ENCODE results near the gene MAP3K5. TPM values are rescaled to one million over a fixed set of nuclear protein-coding genes. Genes with fewer than 3 reads are reported as not detected.

The MAP3K5 gene
- total RNA-seq, 1 donor from 2014 or later, result 1.7 TPM

- Mint-ChIP-seq H3K27me3 (ENCODE audit: low read depth, unreplicated experiment) (no peaks in the 10 kb centered on the region), H3K36me3 (ENCODE audit: low read depth, unreplicated experiment) (no peaks in the 10 kb centered on the region), H3K4me3 (ENCODE audit: unreplicated experiment) (no peak overlapping the region), H3K27ac (ENCODE audit: unreplicated experiment) (no peak overlapping the region), H3K9me3 (ENCODE audit: unreplicated experiment) (no peaks in the 10 kb centered on the region), H3K4me1 (ENCODE audit: low read depth, unreplicated experiment) (peaks cover 11% of the 10 kb centered on the region)
- DNase-seq (ENCODE audit: low read depth), result no peak
- no peak for TF ChIP-seq EZH2 (IDR thresholded peaks at IDR 0.05; ENCODE audit: insufficient read depth, low read length)
- TF ChIP-seq, protein P1, sequence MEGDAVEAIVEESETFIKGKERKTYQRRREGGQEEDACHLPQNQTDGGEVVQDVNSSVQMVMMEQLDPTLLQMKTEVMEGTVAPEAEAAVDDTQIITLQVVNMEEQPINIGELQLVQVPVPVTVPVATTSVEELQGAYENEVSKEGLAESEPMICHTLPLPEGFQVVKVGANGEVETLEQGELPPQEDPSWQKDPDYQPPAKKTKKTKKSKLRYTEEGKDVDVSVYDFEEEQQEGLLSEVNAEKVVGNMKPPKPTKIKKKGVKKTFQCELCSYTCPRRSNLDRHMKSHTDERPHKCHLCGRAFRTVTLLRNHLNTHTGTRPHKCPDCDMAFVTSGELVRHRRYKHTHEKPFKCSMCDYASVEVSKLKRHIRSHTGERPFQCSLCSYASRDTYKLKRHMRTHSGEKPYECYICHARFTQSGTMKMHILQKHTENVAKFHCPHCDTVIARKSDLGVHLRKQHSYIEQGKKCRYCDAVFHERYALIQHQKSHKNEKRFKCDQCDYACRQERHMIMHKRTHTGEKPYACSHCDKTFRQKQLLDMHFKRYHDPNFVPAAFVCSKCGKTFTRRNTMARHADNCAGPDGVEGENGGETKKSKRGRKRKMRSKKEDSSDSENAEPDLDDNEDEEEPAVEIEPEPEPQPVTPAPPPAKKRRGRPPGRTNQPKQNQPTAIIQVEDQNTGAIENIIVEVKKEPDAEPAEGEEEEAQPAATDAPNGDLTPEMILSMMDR (IDR thresholded peaks at IDR 0.05; ENCODE audit: insufficient read depth, low read depth, low read length), result no peak
- no peak overlapping the region for H3K4me2 ChIP-seq (ENCODE audit: low read length)
- no peak overlapping the region for H3K27ac ChIP-seq (ENCODE audit: low read depth, low read length)
- H3K4me1 ChIP-seq (ENCODE audit: insufficient read depth, low read length), result no peaks in the 10 kb centered on the region
- H4K20me1 ChIP-seq (ENCODE audit: insufficient read depth, low read length), result no peaks in the 10 kb centered on the region
- no peaks in the 10 kb centered on the region for H3K9me3 ChIP-seq (ENCODE audit: insufficient read depth, low read depth, low read length)
- H2AFZ ChIP-seq (ENCODE audit: low read depth, low read length), result no peak overlapping the region
- H3K36me3 ChIP-seq (ENCODE audit: insufficient read depth, low read length), result no peaks in the 10 kb centered on the region
- FAIRE-seq, result no peak
- no peak overlapping the region for H3K9ac ChIP-seq (ENCODE audit: low read length)
- no peaks in the 10 kb centered on the region for H3K27me3 ChIP-seq (ENCODE audit: insufficient read depth, low read length)
- no peak overlapping the region for H3K4me3 ChIP-seq (ENCODE audit: insufficient read depth, low read depth, low read length)
- H3K79me2 ChIP-seq (ENCODE audit: insufficient read depth, low read length), result no peaks in the 10 kb centered on the region
Observed at GRCh38 chr6:136801581-136801980, 9.3 kb upstream of the MAP3K5 start.

DNA sequence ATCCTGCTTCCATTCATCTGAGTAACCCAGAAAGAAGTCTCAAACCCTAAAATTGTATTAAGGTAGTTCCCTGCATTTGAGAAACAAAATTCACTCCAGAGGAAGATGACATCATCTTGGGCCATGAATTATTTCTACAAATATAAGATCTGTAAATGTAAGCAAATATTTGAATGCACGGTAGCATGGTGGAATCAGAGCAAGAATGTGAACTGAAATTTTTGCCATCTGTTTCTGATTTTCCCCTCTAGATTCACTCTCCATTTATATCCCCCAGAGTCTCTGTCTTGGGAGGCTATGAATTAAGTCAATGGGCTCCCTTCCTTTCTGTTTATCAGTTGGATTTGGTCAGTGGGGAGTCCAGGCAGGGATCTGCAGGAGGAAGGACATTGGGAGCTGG is 5.8 kb upstream of the MAP3K5 start:
- DNase-seq (ENCODE audit: low read depth) (no peak), FAIRE-seq (no peak)
- H3K36me3 Mint-ChIP-seq (ENCODE audit: low read depth, unreplicated experiment), result no peaks in the 10 kb centered on the region
- TF ChIP-seq EZH2 (IDR thresholded peaks at IDR 0.05; ENCODE audit: insufficient read depth, low read length), result no peak
- TF ChIP-seq, protein P1 (IDR thresholded peaks at IDR 0.05; ENCODE audit: insufficient read depth, low read depth, low read length), result no peak
- H3K27me3 Mint-ChIP-seq (ENCODE audit: low read depth, unreplicated experiment), result peaks cover 4% of the 10 kb centered on the region
- Histone ChIP-seq H3K4me1 (ENCODE audit: insufficient read depth, low read length) (peaks cover 5% of the 10 kb centered on the region), H3K27me3 (ENCODE audit: insufficient read depth, low read length) (no peaks in the 10 kb centered on the region), H3K4me2 (ENCODE audit: low read length) (no peak overlapping the region), H3K4me3 (ENCODE audit: insufficient read depth, low read depth, low read length) (no peak overlapping the region), H4K20me1 (ENCODE audit: insufficient read depth, low read length) (no peaks in the 10 kb centered on the region), H3K9ac (ENCODE audit: low read length) (no peak overlapping the region), H2AFZ (ENCODE audit: low read depth, low read length) (no peak overlapping the region), H3K79me2 (ENCODE audit: insufficient read depth, low read length) (no peaks in the 10 kb centered on the region), H3K27ac (ENCODE audit: low read depth, low read length) (no peak overlapping the region), H3K9me3 (ENCODE audit: insufficient read depth, low read depth, low read length) (no peaks in the 10 kb centered on the region), H3K36me3 (ENCODE audit: insufficient read depth, low read length) (no peaks in the 10 kb centered on the region)
- no peaks in the 10 kb centered on the region for H3K9me3 Mint-ChIP-seq (ENCODE audit: unreplicated experiment)
- peaks cover 14% of the 10 kb centered on the region for H3K4me1 Mint-ChIP-seq (ENCODE audit: low read depth, unreplicated experiment)
- H3K27ac Mint-ChIP-seq (ENCODE audit: unreplicated experiment), result no peak overlapping the region
- H3K4me3 Mint-ChIP-seq (ENCODE audit: unreplicated experiment), result no peak overlapping the region

DNA sequence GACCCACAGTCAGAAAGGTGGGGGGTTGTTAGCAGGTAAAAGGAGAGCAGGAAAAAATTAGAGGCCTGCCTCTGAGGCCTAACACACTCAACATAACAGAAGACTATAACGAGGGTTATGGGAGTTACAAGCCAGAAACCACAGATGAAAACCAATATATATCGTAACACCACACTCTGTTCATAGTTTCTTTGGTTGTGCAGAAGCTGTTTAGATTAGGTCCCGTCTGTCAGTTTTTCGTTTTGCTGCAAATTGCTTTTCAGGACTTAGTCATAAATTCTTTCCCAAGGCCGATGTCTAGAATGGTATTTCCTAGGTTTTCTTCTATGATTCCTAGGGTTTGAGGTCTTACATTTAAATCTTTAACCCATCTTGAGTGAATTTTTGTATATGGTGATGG is 3.7 kb upstream of the MAP3K5 start:
- no peak overlapping the region for H3K4me3 ChIP-seq (ENCODE audit: insufficient read depth, low read depth, low read length)
- Mint-ChIP-seq H3K4me1 (ENCODE audit: low read depth, unreplicated experiment) (peaks cover 14% of the 10 kb centered on the region), H3K9me3 (ENCODE audit: unreplicated experiment) (no peaks in the 10 kb centered on the region), H3K36me3 (ENCODE audit: low read depth, unreplicated experiment) (no peaks in the 10 kb centered on the region), H3K27ac (ENCODE audit: unreplicated experiment) (no peak overlapping the region), H3K27me3 (ENCODE audit: low read depth, unreplicated experiment) (peaks cover 4% of the 10 kb centered on the region), H3K4me3 (ENCODE audit: unreplicated experiment) (no peak overlapping the region)
- DNase-seq (ENCODE audit: low read depth) (peak; percentile 58), FAIRE-seq (no peak)
- H3K4me2 ChIP-seq (ENCODE audit: low read length), result no peak overlapping the region
- H3K9ac ChIP-seq (ENCODE audit: low read length), result no peak overlapping the region
- TF ChIP-seq EZH2 (IDR thresholded peaks at IDR 0.05; ENCODE audit: insufficient read depth, low read length), result no peak
- TF ChIP-seq, protein P1 (IDR thresholded peaks at IDR 0.05; ENCODE audit: insufficient read depth, low read depth, low read length), result no peak
- H3K4me1 ChIP-seq (ENCODE audit: insufficient read depth, low read length), result peaks cover 5% of the 10 kb centered on the region
- no peaks in the 10 kb centered on the region for H3K9me3 ChIP-seq (ENCODE audit: insufficient read depth, low read depth, low read length)
- H3K27ac ChIP-seq (ENCODE audit: low read depth, low read length), result no peak overlapping the region
- H3K36me3 ChIP-seq (ENCODE audit: insufficient read depth, low read length), result no peaks in the 10 kb centered on the region
- H2AFZ ChIP-seq (ENCODE audit: low read depth, low read length), result no peak overlapping the region
- peaks cover 6% of the 10 kb centered on the region for H3K79me2 ChIP-seq (ENCODE audit: insufficient read depth, low read length)
- no peaks in the 10 kb centered on the region for H4K20me1 ChIP-seq (ENCODE audit: insufficient read depth, low read length)
- H3K27me3 ChIP-seq (ENCODE audit: insufficient read depth, low read length), result no peaks in the 10 kb centered on the region
